Transverse colon (tissue), 4 donors: Measurements from ENCODE around the gene SLX4IP. TPM values are rescaled to one million over a fixed set of nuclear protein-coding genes. Genes with fewer than 3 reads are reported as not detected.

Experiments
- DNase-seq: peaks from one replicate; pipeline ENCODE4 v3.0.0-alpha.2; 2019
- H3K27ac ChIP-seq, 4 donors: fragments of 200-600 bp; sonication (generic); 2 replicates each; pipeline ENCODE4 v1.5.1; 2016 to 2018; ENCODE audit warnings: inconsistent platforms in 4 of 4
- H3K27me3 ChIP-seq: fragments of 200-600 bp; sonication (generic); 2 replicates; pipeline ENCODE4 v1.5.1; 2017; ENCODE audit warnings: inconsistent platforms
- H3K36me3 ChIP-seq, 4 donors: fragments of 200-600 bp; sonication (generic); 2 replicates each; pipeline ENCODE4 v1.5.1; 2017 to 2019; ENCODE audit warnings: inconsistent platforms in 4 of 4
- H3K4me1 ChIP-seq, 4 donors: fragments of 200-600 bp; sonication (generic); 2 replicates each; pipeline ENCODE4 v1.5.1; 2017 to 2020; ENCODE audit warnings: inconsistent platforms in 4 of 4
- H3K4me3 ChIP-seq, 4 donors: fragments of 200-600 bp; sonication (generic); 1 replicate in 1 of 4; 2 replicates in 3 of 4; pipeline versions ENCODE4 v1.5.1 to v1.6.1; 2017 to 2019; ENCODE audit warnings: inconsistent platforms in 4 of 4
- H3K9me3 ChIP-seq, 2 donors: fragments of 200-600 bp; sonication (generic); 2 replicates each; pipeline ENCODE4 v1.5.1; 2017 to 2019; ENCODE audit warnings: inconsistent platforms in 2 of 2
- EP300 ChIP-seq: sonication (generic); formaldehyde crosslinking; IDR thresholded peaks from one replicate; pipeline ENCODE4 v1.6.1; 2017; ENCODE audit warnings: antibody characterized with exemption, low read depth
- POLR2A ChIP-seq: fragments of 450-650 bp; IDR thresholded peaks from one replicate; pipeline ENCODE4 v1.6.1; 2016; ENCODE audit warnings: antibody characterized with exemption, mild to moderate bottlenecking, moderate library complexity
- POLR2AphosphoS5 ChIP-seq, 3 donors: sonication (generic); formaldehyde crosslinking; IDR thresholded peaks; one replicate each; pipeline ENCODE4 v1.6.1; 2016; ENCODE audit warnings: antibody characterized with exemption in 3 of 3
- WGBS, 2 donors: methylation state at CpG; one replicate each; pipeline ENCODE4 v1.1.5; 2018; ENCODE audit warnings: low coverage in 1 of 2; 5-methylcytosine and 5-hydroxymethylcytosine counted together
- in situ Hi-C, 4 donors: fragments of 200-750 bp; cut with MboI; loops; one replicate each; pipeline versions ENCODE4 v1.15.0 to v1.15.1; 2017; ENCODE audit warnings: low sequenced_read_pairs in 3 of 4, low pct_ligation_motif_present in 1 of 4, low pct_unique_long_range_greater_than_20kb in 1 of 4
- intact Hi-C: fragments of 100-400 bp; cut with DNase I; formaldehyde crosslinking; loops from one replicate; pipeline ENCODE4 v1.15.1; 2023; ENCODE audit warnings: low total_unique reads
- total RNA-seq, 4 donors: library from RNA; depleted of rRNA; stranded (reverse); fragments of >200 nt; gene quantifications; one replicate each; pipeline ENCODE4 v1.1.0, GENCODE V29; 2016
- TF ChIP-seq, protein P1 (sequence below), 5 experiments: fragments of 200-600 bp in 3 of 5; fragments of 450-650 bp in 2 of 5; sonication (generic) in 3 of 5; IDR thresholded peaks; 1 replicate in 2 of 5; 2 replicates in 3 of 5; pipeline ENCODE4 v1.5.1; 2016 to 2017; ENCODE audit warnings: antibody characterized with exemption in 5 of 5, inconsistent platforms in 3 of 5, mild to moderate bottlenecking in 2 of 5, moderate library complexity in 1 of 5

SLX4IP gene
- total RNA-seq, 4 donors from 2014 or later, result 5.4 to 8.4 (median 7.5) TPM

DNA sequence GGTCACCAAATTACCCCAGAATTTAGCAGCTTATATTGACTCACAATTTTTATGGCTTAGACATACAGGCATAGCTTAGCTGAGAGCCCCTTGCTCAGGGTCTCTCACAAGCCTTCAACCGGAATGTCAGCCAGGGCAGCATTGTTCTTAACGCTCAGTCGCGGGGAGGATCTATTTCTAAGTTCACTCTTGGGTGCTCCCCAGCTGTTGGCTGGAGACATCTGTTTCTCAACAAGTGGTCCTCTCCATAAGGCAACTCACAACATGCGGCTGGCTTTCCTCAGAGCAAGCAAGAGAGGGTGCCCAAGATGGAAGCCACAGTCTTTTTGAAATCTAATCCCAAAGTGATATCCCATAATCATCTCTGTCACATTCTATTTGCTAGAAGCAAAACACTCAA, 46.6 kb downstream of the SLX4IP start:
- Histone ChIP-seq H3K9me3 (no peaks in the 10 kb centered on the region), H3K4me1 (no peaks in the 10 kb centered on the region), H3K27me3 (no peaks in the 10 kb centered on the region), H3K36me3 (no peaks in the 10 kb centered on the region), H3K27ac (no peak overlapping the region), H3K4me3 (no peak overlapping the region)
- in situ Hi-C loops, result no loop called here
- DNase-seq, result no peak
- intact Hi-C loops, result no loop called here
- 73% methylated on average over 5 of the region's 5 CpGs; no CpG with 5 or more reads in 1 of the 2 donors for WGBS, 2 donors
- TF ChIP-seq POLR2AphosphoS5 (IDR thresholded peaks at IDR 0.05), result no peak

DNA sequence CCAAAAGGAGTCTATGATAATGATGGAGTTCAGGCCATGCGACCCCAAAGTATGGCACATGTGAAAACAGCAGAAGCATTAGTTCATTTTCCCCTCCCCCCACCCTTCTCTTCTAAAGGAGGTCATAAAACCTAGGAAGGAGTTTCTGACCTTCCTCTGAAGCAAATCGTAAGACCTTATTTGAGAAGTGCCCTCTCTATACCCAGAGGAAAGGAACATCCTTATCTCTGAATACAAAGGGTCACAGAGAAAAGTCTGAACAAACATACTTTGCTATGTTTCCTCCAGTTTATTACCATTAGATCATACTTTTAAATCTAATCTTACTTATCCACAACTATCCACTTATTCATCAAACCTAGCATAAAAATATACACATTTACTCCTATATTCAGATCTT, 48.6 kb downstream of the SLX4IP start:
- no peaks in the 10 kb centered on the region for H3K4me1 ChIP-seq
- intact Hi-C loops (no loop called here), in situ Hi-C loops (no loop called here)
- H3K36me3 ChIP-seq, result no peaks in the 10 kb centered on the region
- no peak for TF ChIP-seq POLR2A
- TF ChIP-seq, protein P1, sequence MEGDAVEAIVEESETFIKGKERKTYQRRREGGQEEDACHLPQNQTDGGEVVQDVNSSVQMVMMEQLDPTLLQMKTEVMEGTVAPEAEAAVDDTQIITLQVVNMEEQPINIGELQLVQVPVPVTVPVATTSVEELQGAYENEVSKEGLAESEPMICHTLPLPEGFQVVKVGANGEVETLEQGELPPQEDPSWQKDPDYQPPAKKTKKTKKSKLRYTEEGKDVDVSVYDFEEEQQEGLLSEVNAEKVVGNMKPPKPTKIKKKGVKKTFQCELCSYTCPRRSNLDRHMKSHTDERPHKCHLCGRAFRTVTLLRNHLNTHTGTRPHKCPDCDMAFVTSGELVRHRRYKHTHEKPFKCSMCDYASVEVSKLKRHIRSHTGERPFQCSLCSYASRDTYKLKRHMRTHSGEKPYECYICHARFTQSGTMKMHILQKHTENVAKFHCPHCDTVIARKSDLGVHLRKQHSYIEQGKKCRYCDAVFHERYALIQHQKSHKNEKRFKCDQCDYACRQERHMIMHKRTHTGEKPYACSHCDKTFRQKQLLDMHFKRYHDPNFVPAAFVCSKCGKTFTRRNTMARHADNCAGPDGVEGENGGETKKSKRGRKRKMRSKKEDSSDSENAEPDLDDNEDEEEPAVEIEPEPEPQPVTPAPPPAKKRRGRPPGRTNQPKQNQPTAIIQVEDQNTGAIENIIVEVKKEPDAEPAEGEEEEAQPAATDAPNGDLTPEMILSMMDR (IDR thresholded peaks at IDR 0.05), result no peak
- no peak for TF ChIP-seq EP300
- TF ChIP-seq POLR2AphosphoS5 (IDR thresholded peaks at IDR 0.05), result no peak
- H3K27ac ChIP-seq, result no peak overlapping the region
- no peaks in the 10 kb centered on the region for H3K9me3 ChIP-seq
- no peak overlapping the region for H3K4me3 ChIP-seq
- no peak for DNase-seq
- 74 to 87% methylated on average over 2 of the region's 2 CpGs for WGBS, 2 donors
- H3K27me3 ChIP-seq, result no peaks in the 10 kb centered on the region

DNA sequence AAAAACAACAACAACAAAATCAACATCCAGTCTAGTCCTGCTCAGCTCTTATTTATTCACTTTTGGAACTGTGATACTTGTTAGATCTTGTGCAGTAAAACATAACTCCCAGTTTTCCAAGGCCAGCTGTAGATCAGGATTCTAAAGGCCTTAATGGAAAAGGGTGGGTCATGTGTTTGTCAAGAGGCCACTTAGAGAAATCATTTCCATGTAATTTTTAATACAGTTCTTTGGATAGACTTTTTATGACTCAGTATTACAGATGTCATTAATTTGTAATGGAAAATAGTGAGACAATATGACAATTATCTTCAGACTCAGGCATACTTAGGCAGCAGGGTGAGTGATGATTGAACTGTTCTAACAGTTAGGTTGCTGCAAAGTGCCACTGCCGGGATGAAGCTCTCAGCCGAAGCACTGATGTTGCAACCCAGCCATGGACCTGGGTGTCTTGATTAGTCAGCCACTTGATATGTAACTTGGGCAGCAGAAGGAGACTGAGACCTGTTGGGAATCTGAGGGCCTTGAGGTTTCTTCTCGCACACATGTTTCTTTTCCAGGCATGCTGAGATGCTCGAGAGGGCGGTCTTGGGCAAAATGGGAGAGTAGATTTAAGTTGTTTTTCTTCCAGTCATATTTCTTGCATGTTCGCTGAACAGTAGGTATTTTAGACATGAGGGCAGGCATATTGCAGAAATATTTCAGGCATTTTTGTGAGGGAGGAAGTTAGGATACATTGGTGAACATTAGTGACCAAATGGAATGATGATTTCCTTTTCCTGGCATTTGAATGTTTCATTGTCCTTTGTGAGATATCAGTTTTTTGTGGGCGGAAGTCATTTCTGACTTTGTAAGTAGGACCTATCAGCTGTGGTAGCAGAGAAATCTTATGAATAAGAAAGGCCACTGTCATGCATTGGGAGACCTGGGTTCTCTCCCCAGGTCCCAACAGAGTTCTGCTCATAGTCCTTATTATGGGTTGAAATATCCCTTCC, 52.3 kb downstream of the SLX4IP start:
- Histone ChIP-seq H3K4me3 (no peak overlapping the region), H3K9me3 (no peaks in the 10 kb centered on the region), H3K27ac (no peak overlapping the region), H3K36me3 (no peaks in the 10 kb centered on the region), H3K4me1 (no peaks in the 10 kb centered on the region), H3K27me3 (no peaks in the 10 kb centered on the region)
- TF ChIP-seq, protein P1 (IDR thresholded peaks at IDR 0.05), result no peak
- TF ChIP-seq POLR2AphosphoS5 (IDR thresholded peaks at IDR 0.05) (no peak), POLR2A (no peak), EP300 (no peak)
- whole genome bisulfite sequencing, 2 donors, result 87 to 100% methylated on average over 4 to 7 of the region's 7 CpGs
- DNase-seq, result no peak
- intact Hi-C loops, result no loop called here
- in situ Hi-C loops, result no loop called here

DNA sequence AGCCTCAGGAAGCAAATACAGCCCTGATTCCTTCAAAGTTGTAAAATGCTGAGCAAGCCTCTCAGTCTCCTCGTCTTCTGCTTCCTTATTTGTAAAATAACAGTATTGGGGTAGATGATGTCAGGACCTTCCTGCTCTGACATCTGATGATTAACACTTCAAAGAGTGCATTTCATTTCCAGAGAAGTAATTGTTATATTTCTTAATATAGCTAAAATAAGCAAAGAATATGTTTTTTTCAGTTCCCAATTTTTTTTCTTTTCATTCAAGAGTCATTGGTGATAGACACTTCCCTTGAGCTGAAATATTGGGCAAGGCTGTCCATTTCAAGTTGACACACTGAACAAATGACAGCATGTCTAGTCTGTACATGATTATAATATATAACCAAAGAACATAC, 53.4 kb downstream of the SLX4IP start:
- Histone ChIP-seq H3K9me3 (no peaks in the 10 kb centered on the region), H3K4me3 (no peak overlapping the region), H3K27me3 (no peaks in the 10 kb centered on the region), H3K4me1 (no peaks in the 10 kb centered on the region), H3K36me3 (no peaks in the 10 kb centered on the region), H3K27ac (no peak overlapping the region)
- DNase-seq, result no peak
- 67 to 75% methylated on average over 1 of the region's 1 CpG for WGBS, 2 donors
- no peak for TF ChIP-seq EP300
- TF ChIP-seq, protein P1 (IDR thresholded peaks at IDR 0.05), result no peak
- no peak for TF ChIP-seq POLR2A
- TF ChIP-seq POLR2AphosphoS5 (IDR thresholded peaks at IDR 0.05), result no peak
- in situ Hi-C loops (no loop called here), intact Hi-C loops (no loop called here)
